ENCODE measurements around the gene CTNNA1.

DNA sequence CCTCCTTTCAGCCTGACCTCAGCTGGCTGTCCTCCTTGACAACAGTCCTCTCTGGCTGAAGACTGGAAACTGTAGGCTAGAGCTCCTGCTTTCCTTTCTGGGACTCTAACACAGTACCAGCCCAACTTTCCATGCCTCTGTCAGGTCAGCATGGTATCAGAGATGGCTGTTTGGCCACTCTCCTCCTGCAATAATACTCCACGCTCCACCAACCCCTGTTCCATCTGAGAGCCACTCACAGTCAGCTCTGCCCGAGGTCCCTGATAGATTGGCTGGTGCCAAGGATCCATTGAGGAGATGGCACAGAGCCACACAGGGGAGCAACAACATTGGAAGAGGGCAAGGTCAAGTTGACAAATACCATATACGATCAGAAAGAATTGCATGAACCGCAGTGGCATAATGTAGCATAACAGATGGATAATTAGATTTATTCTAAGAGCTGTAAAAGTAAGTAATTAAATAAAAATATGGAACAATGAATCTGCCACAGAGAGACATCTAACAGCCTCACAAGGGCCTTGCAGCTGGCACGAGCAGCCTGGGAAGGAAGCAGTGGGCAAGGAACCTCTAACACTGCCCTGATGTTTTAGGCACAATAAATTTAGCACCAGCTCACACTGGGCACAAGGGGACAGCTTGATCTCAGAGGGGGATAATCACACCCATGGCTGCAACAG lies 216.2 kb downstream of the CTNNA1 start:
- TF ChIP-seq POLR2A (IDR thresholded peaks at IDR 0.05; ENCODE audit: low read depth, low read length) (no peak), POLR2AphosphoS5 (IDR thresholded peaks at IDR 0.05; ENCODE audit: low read depth, low read length) (no peak)

Measured in GM12892 (cell line).